ENCODE data around the gene COA5.

DNA sequence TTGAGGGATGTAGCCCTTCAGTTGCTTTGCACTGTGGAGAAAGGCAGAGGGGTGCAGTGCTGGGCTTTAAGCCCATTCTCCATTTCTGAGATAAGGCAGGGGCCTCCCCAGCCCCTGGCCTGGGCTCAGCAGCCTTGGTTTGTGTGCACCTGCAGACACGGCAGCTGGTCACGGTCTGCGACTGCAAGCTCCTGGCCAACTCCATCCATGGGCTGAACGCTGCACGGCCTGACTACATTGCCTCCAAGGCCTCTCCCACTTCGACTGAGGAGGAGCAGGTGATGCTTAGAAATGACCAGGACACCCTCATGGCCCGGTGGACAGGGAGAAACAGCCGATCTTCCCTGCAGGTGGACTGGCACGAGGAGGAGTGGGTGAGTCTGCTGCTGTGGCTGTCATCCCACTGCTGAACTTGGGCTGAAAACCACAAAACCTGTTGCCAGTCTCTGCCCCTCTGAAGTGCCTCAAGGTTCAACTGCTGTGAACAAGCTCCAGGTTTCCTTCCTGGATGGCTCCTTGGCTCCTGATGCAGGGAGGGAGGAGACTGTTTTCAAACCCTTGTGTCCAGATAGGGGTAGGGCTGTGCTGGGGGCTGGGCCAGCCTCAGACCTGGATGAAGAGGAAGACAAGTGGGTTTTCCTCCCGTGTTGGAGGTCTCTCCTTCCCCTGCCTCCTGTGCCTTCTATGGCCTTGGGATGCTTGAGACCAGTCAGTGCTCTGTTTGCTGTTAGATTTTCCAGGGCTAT, 54.0 kb downstream of the COA5 start:
- TF ChIP-seq CTCF (IDR thresholded peaks at IDR 0.05): no peak
- TF ChIP-seq RFX5 (IDR thresholded peaks at IDR 0.05): no peak
- no peak for TF ChIP-seq JUN (IDR thresholded peaks at IDR 0.05)
- no peak for TF ChIP-seq MAX (IDR thresholded peaks at IDR 0.05)
- TF ChIP-seq, protein P1, sequence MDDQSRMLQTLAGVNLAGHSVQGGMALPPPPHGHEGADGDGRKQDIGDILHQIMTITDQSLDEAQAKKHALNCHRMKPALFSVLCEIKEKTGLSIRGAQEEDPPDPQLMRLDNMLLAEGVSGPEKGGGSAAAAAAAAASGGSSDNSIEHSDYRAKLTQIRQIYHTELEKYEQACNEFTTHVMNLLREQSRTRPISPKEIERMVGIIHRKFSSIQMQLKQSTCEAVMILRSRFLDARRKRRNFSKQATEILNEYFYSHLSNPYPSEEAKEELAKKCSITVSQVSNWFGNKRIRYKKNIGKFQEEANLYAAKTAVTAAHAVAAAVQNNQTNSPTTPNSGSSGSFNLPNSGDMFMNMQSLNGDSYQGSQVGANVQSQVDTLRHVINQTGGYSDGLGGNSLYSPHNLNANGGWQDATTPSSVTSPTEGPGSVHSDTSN (IDR thresholded peaks at IDR 0.05): no peak
- TF ChIP-seq FOSL2 (IDR thresholded peaks at IDR 0.05): no peak
- TF ChIP-seq FOSL2 (CRISPR knock-in tag; IDR thresholded peaks at IDR 0.05): no peak
- TF ChIP-seq POLR2A (IDR thresholded peaks at IDR 0.05; ENCODE audit: low read length): no peak
- no peak for TF ChIP-seq RAD21 (conservative IDR thresholded peaks at IDR 0.05 in 1 of 2, IDR thresholded peaks at IDR 0.05 in 1 of 2)
